ENCODE measurements around the gene CBLIF.
"Not testable (repeated sequence)": the region's sequence is repeated elsewhere in the genome, so short reads cannot be mapped to it uniquely, and the experiment has no call there.

The CBLIF gene

GRCh38 chr11:59791639-59792038 lies 53.7 kb downstream of the CBLIF start:
- DNase-seq = no peak

GRCh38 chr11:59787816-59788215 lies 57.5 kb downstream of the CBLIF start:
- no peak for DNase-seq

- DNase-seq = no peak
Observed at GRCh38 chr11:59787255-59787588, 58.1 kb downstream of the CBLIF start.

DNA sequence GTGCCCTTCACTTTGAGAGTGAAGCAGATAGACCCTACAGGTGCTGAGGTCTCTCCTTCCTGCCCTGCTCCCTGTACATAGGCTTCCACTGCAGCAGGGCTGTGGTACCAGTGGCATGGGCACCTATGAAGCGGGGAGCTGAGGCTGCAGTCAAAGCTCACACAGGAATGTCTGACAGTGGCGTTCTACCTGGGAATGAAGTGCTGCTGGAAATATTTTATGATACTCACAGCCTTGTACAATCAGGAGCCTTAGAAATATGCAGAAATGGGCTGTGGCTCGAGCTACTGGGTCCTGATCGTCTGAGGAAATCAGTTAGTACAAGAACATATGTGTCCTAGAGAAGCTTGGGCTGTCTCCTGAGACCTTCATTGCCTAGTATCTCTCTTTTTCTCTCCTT lies 59.5 kb downstream of the CBLIF start:
- no peak for DNase-seq

DNA sequence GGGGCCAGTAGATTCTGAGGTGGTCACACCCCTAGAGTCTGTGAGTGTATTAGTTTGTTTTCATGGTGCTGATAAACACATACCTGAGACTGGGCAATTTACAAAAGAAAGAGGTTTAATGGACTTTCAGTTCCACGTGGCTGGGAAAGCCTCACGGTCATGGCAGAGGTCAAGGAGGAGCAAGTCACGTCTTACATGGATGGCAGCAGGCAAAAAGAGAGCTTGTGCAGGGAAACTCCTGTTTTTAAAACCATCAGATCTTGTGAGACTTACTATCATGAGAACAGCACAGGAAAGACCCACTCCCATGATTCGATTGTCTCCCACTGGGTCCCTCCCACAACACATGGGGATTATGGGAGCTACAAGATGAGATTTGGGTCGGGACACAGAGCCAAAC lies 60.9 kb downstream of the CBLIF start:
- DNase-seq = not testable (repeated sequence)

DNA sequence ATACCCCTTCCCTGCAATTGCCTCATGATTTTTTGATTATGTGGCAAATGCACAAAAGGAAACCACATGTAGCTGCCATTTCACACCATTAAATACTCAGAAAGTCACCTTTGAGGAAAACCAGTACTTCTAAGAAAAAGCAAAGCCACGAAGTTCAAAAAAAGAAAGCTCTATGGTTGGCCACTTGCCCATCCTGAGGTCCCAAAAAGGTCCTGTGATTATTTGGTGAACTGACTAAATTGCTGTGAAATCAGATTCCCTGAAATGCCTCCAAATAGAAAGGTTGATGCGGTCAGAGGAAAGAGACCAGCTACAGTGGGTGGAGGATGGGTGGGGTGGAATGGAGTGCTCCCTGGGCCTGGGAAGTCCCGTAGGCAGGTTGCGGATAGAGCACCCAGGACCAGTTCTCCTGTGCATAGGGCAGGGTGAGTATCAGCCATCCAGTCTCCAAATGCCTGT lies 61.6 kb downstream of the CBLIF start:
- DNase-seq = no peak

DNA sequence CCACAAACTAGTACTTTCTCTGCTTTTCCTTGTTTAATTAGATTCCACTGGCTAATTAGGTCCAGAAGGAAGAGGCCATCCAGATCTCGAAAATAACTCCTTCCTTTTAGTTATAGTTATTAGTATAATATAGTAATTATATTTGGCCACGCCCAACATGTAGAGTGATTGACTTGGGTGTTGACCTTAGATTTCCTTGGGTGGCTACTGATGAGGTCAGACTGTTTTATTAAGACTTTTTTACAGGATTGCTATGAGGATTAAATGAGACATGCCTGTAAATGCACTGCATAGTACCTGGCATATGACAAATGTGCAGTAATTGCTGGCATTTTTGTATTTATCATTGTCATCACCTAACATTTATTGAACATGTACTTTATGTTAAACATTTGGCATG lies 63.2 kb downstream of the CBLIF start:
- no peak for DNase-seq

DNA sequence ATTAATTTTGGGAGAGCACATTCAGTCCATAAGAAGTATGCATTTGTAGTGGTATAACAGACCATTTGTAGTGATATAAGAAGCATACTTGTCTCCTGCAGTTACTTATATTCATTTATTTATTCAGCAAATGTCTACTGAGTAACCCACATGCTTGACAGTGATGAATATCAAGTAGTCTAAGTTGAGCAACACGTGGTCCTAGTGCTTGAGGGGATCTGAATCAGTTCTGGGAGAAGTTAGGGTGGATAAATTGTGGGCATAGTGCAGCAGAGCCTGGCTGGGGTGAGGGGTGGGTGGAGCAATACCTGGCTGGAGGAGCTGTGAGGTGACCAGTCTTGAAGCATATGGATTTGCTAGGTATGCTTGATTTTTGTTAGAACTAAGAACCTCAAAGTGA lies 65.8 kb downstream of the CBLIF start:
- DNase-seq = no peak

Data from activated naive CD4-positive, alpha-beta T cell treated with Interleukin-2 at 50 U/mL for 16 hours (primary cell).